CD14-positive monocyte (primary cell): Measurements from ENCODE around the gene SNX25. TPM values are rescaled to one million over a fixed set of nuclear protein-coding genes. Genes with fewer than 3 reads are reported as not detected.
"Not testable (repeated sequence)": the region's sequence is repeated elsewhere in the genome, so short reads cannot be mapped to it uniquely, and the experiment has no call there.

Experiments
- DNase-seq, 3 donors: peaks; one replicate each; pipeline ENCODE4 v3.0.0-alpha.2; 2011 to 2022
- H2AFZ ChIP-seq: 2 replicates; pipeline ENCODE4 v1.6.0; 2012; ENCODE audit warnings: mild to moderate bottlenecking, low read depth, low read length, inconsistent platforms; ENCODE audit not compliant: insufficient read depth, poor library complexity, severe bottlenecking
- H3K27ac ChIP-seq, 2 donors: 1 replicate in 1 of 2; 2 replicates in 1 of 2; pipeline ENCODE4 v1.5.1; 2012 to 2013; ENCODE audit warnings: low read length in 2 of 2, control low read depth in 1 of 2, inconsistent platforms in 1 of 2, low read depth in 1 of 2, mild to moderate bottlenecking in 1 of 2
- H3K27me3 ChIP-seq, 2 donors: one replicate each; pipeline versions ENCODE4 v1.6.0 to v1.6.1; 2011 to 2013; ENCODE audit warnings: low read length in 2 of 2; ENCODE audit not compliant: control insufficient read depth in 2 of 2, insufficient read depth in 2 of 2
- H3K36me3 ChIP-seq, 2 donors: replicated peaks in 1 of 2; 1 replicate in 1 of 2; 2 replicates in 1 of 2; pipeline versions ENCODE4 v1.5.1 to v1.6.1; 2012 to 2013; ENCODE audit warnings: low read length in 2 of 2, control low read depth in 1 of 2, inconsistent platforms in 1 of 2, mild to moderate bottlenecking in 1 of 2; ENCODE audit not compliant: insufficient read depth in 2 of 2, control insufficient read depth in 1 of 2
- H3K4me1 ChIP-seq, 2 donors: 1 replicate in 1 of 2; 2 replicates in 1 of 2; pipeline versions ENCODE4 v1.5.1 to v1.6.1; 2012 to 2013; ENCODE audit warnings: low read length in 2 of 2, control low read depth in 1 of 2, inconsistent platforms in 1 of 2, mild to moderate bottlenecking in 1 of 2, moderate library complexity in 1 of 2; ENCODE audit not compliant: insufficient read depth in 2 of 2, control insufficient read depth in 1 of 2
- H3K4me2 ChIP-seq: replicated peaks from 2 replicates; pipeline ENCODE3; 2012; ENCODE audit warnings: low read length, moderate library complexity, mild to moderate bottlenecking; ENCODE audit not compliant: poor library complexity, severe bottlenecking; ENCODE audit errors: extremely low read depth
- H3K4me3 ChIP-seq, 3 experiments: fragments of 200-600 bp in 1 of 3; sonication (generic) in 1 of 3; replicated peaks in 1 of 3; 1 replicate in 2 of 3; 2 replicates in 1 of 3; pipeline ENCODE4 v1.5.1; 2011 to 2013; ENCODE audit warnings: low read length in 3 of 3, mild to moderate bottlenecking in 3 of 3, control low read depth in 2 of 3, low read depth in 2 of 3, inconsistent platforms in 1 of 3, moderate library complexity in 1 of 3
- H3K79me2 ChIP-seq: 2 replicates; pipeline ENCODE4 v1.6.0; 2012; ENCODE audit warnings: mild to moderate bottlenecking, control low read depth, inconsistent platforms, low read length, moderate library complexity; ENCODE audit not compliant: insufficient read depth
- H3K9ac ChIP-seq: 2 replicates; pipeline ENCODE4 v1.6.0; 2017; ENCODE audit warnings: low read length, mild to moderate bottlenecking; ENCODE audit not compliant: insufficient read depth, poor library complexity, severe bottlenecking
- H3K9me3 ChIP-seq, 2 donors: replicated peaks in 1 of 2; 1 replicate in 1 of 2; 2 replicates in 1 of 2; pipeline versions ENCODE4 v1.5.1 to v1.6.1; 2012 to 2013; ENCODE audit warnings: low read length in 2 of 2, control low read depth in 1 of 2; ENCODE audit not compliant: control insufficient read depth in 1 of 2, insufficient read depth in 1 of 2
- H4K20me1 ChIP-seq: 2 replicates; pipeline ENCODE4 v1.6.0; 2012; ENCODE audit warnings: mild to moderate bottlenecking, low read length, control low read depth, moderate library complexity; ENCODE audit not compliant: insufficient read depth
- H3K27ac Mint-ChIP-seq, 7 donors: one replicate each; pipeline ENCODE4 v1.8.0; 2020; ENCODE audit warnings: mild to moderate bottlenecking in 7 of 7, mixed read lengths in 7 of 7, moderate library complexity in 6 of 7, inconsistent platforms in 2 of 7
- H3K27me3 Mint-ChIP-seq, 3 donors: one replicate each; pipeline ENCODE4 v1.8.0; 2021 to 2022; ENCODE audit warnings: low read depth in 3 of 3, mild to moderate bottlenecking in 3 of 3, mixed read lengths in 3 of 3, moderate library complexity in 3 of 3, inconsistent platforms in 1 of 3
- H3K36me3 Mint-ChIP-seq, 2 donors: one replicate each; pipeline ENCODE4 v1.8.0; 2020; ENCODE audit warnings: mixed read lengths in 2 of 2, inconsistent platforms in 1 of 2, mild to moderate bottlenecking in 1 of 2
- H3K4me1 Mint-ChIP-seq: one replicate; pipeline ENCODE4 v1.8.0; 2020; ENCODE audit warnings: mild to moderate bottlenecking, mixed read lengths
- H3K4me3 Mint-ChIP-seq, 2 donors: one replicate each; pipeline ENCODE4 v1.8.0; 2020; ENCODE audit warnings: mild to moderate bottlenecking in 2 of 2, mixed read lengths in 2 of 2, moderate library complexity in 1 of 2
- H3K9me3 Mint-ChIP-seq, 7 donors: one replicate each; pipeline ENCODE4 v1.8.0; 2020 to 2022; ENCODE audit warnings: mixed read lengths in 7 of 7, mild to moderate bottlenecking in 6 of 7, moderate library complexity in 6 of 7, inconsistent platforms in 2 of 7
- CTCF ChIP-seq: fragments of 200-600 bp; IDR thresholded peaks from one replicate; pipeline ENCODE4 v1.8.0; 2022; ENCODE audit warnings: antibody characterized with exemption, mild to moderate bottlenecking
- WGBS: methylation state at CpG from one replicate; pipeline ENCODE4 v1.1.5; 2013; ENCODE audit warnings: missing lambda C conversion rate; ENCODE audit not compliant: insufficient coverage; 5-methylcytosine and 5-hydroxymethylcytosine counted together
- intact Hi-C, 2 donors: fragments of 100-400 bp; cut with micrococcal nuclease; formaldehyde crosslinking; loops; one replicate each; pipeline versions ENCODE4 v1.15.0 to v1.15.1; 2023
- polyA plus RNA-seq, 3 donors: library from polyadenylated mRNA; depleted of rRNA in 1 of 3; unstranded in 2 of 3; stranded (reverse) in 1 of 3; fragments of 300-500 nt in 2 of 3; fragments of >200 nt in 1 of 3; fragmentation: Illumina TruSeq in 2 of 3; gene quantifications; 1 replicate in 2 of 3; 2 replicates in 1 of 3; pipeline ENCODE4 v1.2.3, GENCODE V29; 2012 to 2021

The SNX25 gene
- polyA plus RNA-seq, 3 donors: 0.31 to 0.40 (median 0.36) TPM

- Mint-ChIP-seq H3K9me3 (no peaks in the 10 kb centered on the region), H3K4me1 (no peaks in the 10 kb centered on the region), H3K36me3 (no peaks in the 10 kb centered on the region), H3K4me3 (no peak overlapping the region), H3K27ac (no peak overlapping the region), H3K27me3 (peaks cover 4 to 21% (median 14%) of the 10 kb centered on the region in 3 donors)
- Histone ChIP-seq H3K9me3 (no peaks in the 10 kb centered on the region), H2AFZ (no peak overlapping the region), H3K27ac (no peak overlapping the region), H3K27me3 (no peaks in the 10 kb centered on the region), H3K4me2 (no peak overlapping the region), H3K4me3 (no peak overlapping the region), H3K4me1 (no peaks in the 10 kb centered on the region), H4K20me1 (no peaks in the 10 kb centered on the region), H3K36me3 (no peaks in the 10 kb centered on the region), H3K79me2 (no peaks in the 10 kb centered on the region), H3K9ac (no peak overlapping the region)
- DNase-seq: no peak
- no peak for TF ChIP-seq CTCF
- intact Hi-C loops: no loop called here
- no CpG with 5 or more reads among the region's 3 CpGs for WGBS
These were observed 47.7 kb downstream of the SNX25 start for GRCh38 chr4:185257086-185257485.

GRCh38 chr4:185257694-185258093, 48.3 kb downstream of the SNX25 start:
- no peak for TF ChIP-seq CTCF
- no peaks in the 10 kb centered on the region for H3K79me2 ChIP-seq
- H3K4me2 ChIP-seq: no peak overlapping the region
- H3K27ac Mint-ChIP-seq: no peak overlapping the region
- no peak overlapping the region for H2AFZ ChIP-seq
- intact Hi-C loops: no loop called here
- H3K27me3 ChIP-seq: no peaks in the 10 kb centered on the region
- H3K4me3 ChIP-seq: no peak overlapping the region
- no peaks in the 10 kb centered on the region for H3K4me1 Mint-ChIP-seq
- no peaks in the 10 kb centered on the region for H3K4me1 ChIP-seq
- H4K20me1 ChIP-seq: no peaks in the 10 kb centered on the region
- H3K27me3 Mint-ChIP-seq: peaks cover 4 to 21% (median 12%) of the 10 kb centered on the region in 3 donors
- H3K9ac ChIP-seq: no peak overlapping the region
- H3K4me3 Mint-ChIP-seq: no peak overlapping the region
- DNase-seq: no peak
- no peaks in the 10 kb centered on the region for H3K9me3 Mint-ChIP-seq
- H3K36me3 ChIP-seq: no peaks in the 10 kb centered on the region
- no peaks in the 10 kb centered on the region for H3K9me3 ChIP-seq
- H3K36me3 Mint-ChIP-seq: no peaks in the 10 kb centered on the region
- no CpG with 5 or more reads among the region's 1 CpG for WGBS
- H3K27ac ChIP-seq: no peak overlapping the region

- H3K27ac ChIP-seq, H3K9ac ChIP-seq: not testable (repeated sequence)
These were observed 49.3 kb downstream of the SNX25 start for GRCh38 chr4:185258741-185259140.

More at GRCh38 chr4:185258741-185259140, 49.3 kb downstream of the SNX25 start:
- H2AFZ ChIP-seq, H4K20me1 ChIP-seq, H3K9me3 ChIP-seq, DNase-seq, intact Hi-C loops, H3K27me3 ChIP-seq, H3K9me3 Mint-ChIP-seq, H3K36me3 Mint-ChIP-seq, H3K4me2 ChIP-seq, H3K79me2 ChIP-seq, H3K27ac Mint-ChIP-seq, H3K4me3 Mint-ChIP-seq, H3K4me3 ChIP-seq, H3K4me1 ChIP-seq, H3K4me1 Mint-ChIP-seq, H3K36me3 ChIP-seq: not testable (repeated sequence)
- peaks cover 0 to 16% (median 9%) of the 10 kb centered on the region in 3 donors for H3K27me3 Mint-ChIP-seq
- no CpG with 5 or more reads among the region's 2 CpGs for WGBS
